DND-41 (cell line): Measurements from ENCODE around the gene FAM83E.
A peak's percentile ranks its signal among the peaks of the same experiment; 100 is the strongest.

Source experiments
- ATAC-seq: fragments of 200-7000 bp; cut with Tn5 transposase; 3 replicates; pipeline ENCODE4 v1.9.1; 2021; ENCODE audit warnings: low read depth; ENCODE audit not compliant: insufficient read depth
- DNase-seq: peaks from one replicate; pipeline ENCODE4 v3.0.0-alpha.2; 2020
- H2AFZ ChIP-seq: 2 replicates; pipeline ENCODE4 v1.6.0; 2012; ENCODE audit warnings: low read depth, low read length
- H3K27ac ChIP-seq: 2 replicates; pipeline ENCODE4 v1.5.1; 2012; ENCODE audit warnings: low read length, inconsistent platforms
- H3K27me3 ChIP-seq: fragments of 200-600 bp; sonication (generic); 2 replicates; pipeline ENCODE4 v1.6.0; 2012; ENCODE audit warnings: low read length, mild to moderate bottlenecking, inconsistent platforms; ENCODE audit not compliant: insufficient read depth, poor library complexity
- H3K36me3 ChIP-seq: 2 replicates; pipeline ENCODE4 v1.5.1; 2012; ENCODE audit warnings: low read length, inconsistent platforms; ENCODE audit not compliant: insufficient read depth
- H3K4me1 ChIP-seq: 2 replicates; pipeline ENCODE4 v1.5.1; 2012; ENCODE audit warnings: mild to moderate bottlenecking, low read length; ENCODE audit not compliant: insufficient read depth
- H3K4me2 ChIP-seq: 2 replicates; pipeline ENCODE4 v1.6.0; 2012; ENCODE audit warnings: mild to moderate bottlenecking, moderate library complexity, low read length, inconsistent platforms; ENCODE audit not compliant: insufficient read depth
- H3K4me3 ChIP-seq, 2 experiments: fragments of 200-600 bp in 1 of 2; shearing (Covaris generic) in 1 of 2; 2 replicates each; pipeline ENCODE4 v1.5.1; 2012 to 2016; ENCODE audit warnings: inconsistent platforms in 2 of 2, low read length in 2 of 2, mild to moderate bottlenecking in 2 of 2, low read depth in 1 of 2, moderate library complexity in 1 of 2
- H3K79me2 ChIP-seq: 2 replicates; pipeline ENCODE4 v1.6.0; 2012; ENCODE audit warnings: low read length, inconsistent platforms; ENCODE audit not compliant: insufficient read depth
- H3K9ac ChIP-seq: 2 replicates; pipeline ENCODE4 v1.6.0; 2012; ENCODE audit warnings: low read depth, mild to moderate bottlenecking, inconsistent platforms, low read length, moderate library complexity
- H3K9me3 ChIP-seq: 2 replicates; pipeline ENCODE4 v1.5.1; 2012; ENCODE audit warnings: low read length, moderate library complexity, mild to moderate bottlenecking, inconsistent platforms; ENCODE audit not compliant: insufficient read depth, severe bottlenecking
- H4K20me1 ChIP-seq: 2 replicates; pipeline ENCODE4 v1.6.0; 2012; ENCODE audit warnings: low read length; ENCODE audit not compliant: insufficient read depth
- EZH2 ChIP-seq: IDR thresholded peaks from 3 replicates; pipeline ENCODE4 v1.6.1; 2012; ENCODE audit warnings: borderline replicate concordance, low read depth, mild to moderate bottlenecking, moderate library complexity, low read length, inconsistent platforms; ENCODE audit not compliant: severe bottlenecking
- TF ChIP-seq, protein P1 (sequence below): IDR thresholded peaks from 2 replicates; pipeline ENCODE4 v1.5.1; 2012; ENCODE audit warnings: borderline replicate concordance, low read length, moderate library complexity, mild to moderate bottlenecking; ENCODE audit not compliant: poor library complexity, severe bottlenecking; ENCODE audit errors: extremely low read depth

Gene FAM83E

DNA sequence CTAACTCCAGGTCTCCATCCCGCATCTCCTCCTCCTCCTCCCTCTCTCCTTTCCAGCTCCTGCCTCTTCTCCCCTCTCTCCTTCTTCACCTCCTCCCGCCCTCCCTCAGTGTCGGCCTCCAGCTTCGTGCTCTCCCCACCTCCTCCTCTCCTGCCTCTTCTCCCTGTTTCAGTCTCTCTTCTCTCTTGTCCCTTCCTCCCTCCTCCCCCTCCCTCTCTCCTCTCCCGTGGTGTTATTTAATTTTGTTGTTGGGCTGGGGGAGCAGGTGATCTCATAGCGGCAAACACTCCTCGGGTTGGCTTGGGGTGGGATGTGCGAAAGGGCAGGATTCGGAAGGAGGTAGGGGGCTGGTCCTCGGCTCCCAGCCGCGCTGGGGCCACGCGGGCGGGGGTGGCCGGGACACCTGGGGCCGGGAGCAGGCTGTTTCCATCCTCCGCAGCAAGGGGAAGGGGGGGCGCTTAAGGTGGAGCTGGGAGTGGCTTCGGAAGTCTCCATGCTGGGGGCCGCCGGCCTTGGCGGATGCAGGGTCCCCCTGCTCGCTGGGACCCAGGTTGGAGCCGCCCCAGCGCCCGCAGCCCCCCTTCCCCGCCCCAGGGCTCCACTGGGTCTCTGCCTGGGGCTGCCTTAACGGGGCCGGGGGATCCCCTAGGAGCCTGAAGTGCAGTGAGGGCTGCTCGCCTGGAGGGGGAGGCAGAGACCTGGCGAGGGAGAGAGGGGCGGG lies 31.3 kb upstream of the FAM83E start, which contains the start of gene CA11:
CA11 (minus strand) TSS at position 187 of the 721 bp plus-strand sequence. CDS start 555 bp downstream, outside the sequence.
- DNase-seq (peak; percentile 96), ATAC-seq (peak; percentile 85)
- H2AFZ ChIP-seq: peak within 1 kb of the TSS; percentile 78
- peak within 1 kb of the TSS; percentile 11 to 54; a peak in 3 of 4 replicates for H3K4me3 ChIP-seq
- H3K4me1 ChIP-seq: peaks cover 45% of the 10 kb centered on the region
- H3K36me3 ChIP-seq: no peaks in the 10 kb centered on the region
- TF ChIP-seq EZH2: no peak
- TF ChIP-seq, protein P1, sequence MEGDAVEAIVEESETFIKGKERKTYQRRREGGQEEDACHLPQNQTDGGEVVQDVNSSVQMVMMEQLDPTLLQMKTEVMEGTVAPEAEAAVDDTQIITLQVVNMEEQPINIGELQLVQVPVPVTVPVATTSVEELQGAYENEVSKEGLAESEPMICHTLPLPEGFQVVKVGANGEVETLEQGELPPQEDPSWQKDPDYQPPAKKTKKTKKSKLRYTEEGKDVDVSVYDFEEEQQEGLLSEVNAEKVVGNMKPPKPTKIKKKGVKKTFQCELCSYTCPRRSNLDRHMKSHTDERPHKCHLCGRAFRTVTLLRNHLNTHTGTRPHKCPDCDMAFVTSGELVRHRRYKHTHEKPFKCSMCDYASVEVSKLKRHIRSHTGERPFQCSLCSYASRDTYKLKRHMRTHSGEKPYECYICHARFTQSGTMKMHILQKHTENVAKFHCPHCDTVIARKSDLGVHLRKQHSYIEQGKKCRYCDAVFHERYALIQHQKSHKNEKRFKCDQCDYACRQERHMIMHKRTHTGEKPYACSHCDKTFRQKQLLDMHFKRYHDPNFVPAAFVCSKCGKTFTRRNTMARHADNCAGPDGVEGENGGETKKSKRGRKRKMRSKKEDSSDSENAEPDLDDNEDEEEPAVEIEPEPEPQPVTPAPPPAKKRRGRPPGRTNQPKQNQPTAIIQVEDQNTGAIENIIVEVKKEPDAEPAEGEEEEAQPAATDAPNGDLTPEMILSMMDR: peak; percentile 100
- H4K20me1 ChIP-seq: no peaks in the 10 kb centered on the region
- H3K9me3 ChIP-seq: no peaks in the 10 kb centered on the region
- no peaks in the 10 kb centered on the region for H3K79me2 ChIP-seq
- H3K9ac ChIP-seq: peak within 1 kb of the TSS; percentile 54
- H3K4me2 ChIP-seq: peak within 1 kb of the TSS; percentile 70
- H3K27ac ChIP-seq: peak within 1 kb of the TSS; percentile 73
- no peaks in the 10 kb centered on the region for H3K27me3 ChIP-seq

DNA sequence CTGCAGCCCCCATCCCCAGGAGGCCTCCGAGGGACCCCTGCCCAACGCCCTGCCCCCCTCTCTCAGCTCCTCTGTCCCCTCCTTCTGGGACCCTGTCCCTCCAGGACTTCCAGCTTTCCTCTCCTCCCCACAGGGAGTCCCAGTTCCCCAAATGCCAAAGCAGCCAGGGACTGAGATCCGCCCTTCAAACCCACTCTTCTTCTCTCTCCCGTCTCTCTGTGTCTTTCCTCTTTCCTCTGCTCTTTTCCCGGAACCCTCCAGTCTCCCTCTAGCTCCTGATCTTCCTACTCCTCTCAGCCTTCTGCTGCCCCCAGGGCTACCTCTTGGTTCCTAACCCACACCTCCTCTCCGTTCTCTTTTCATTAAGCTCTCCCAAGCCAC lies 30.7 kb upstream of the FAM83E start:
- DNase-seq: no peak

DNA sequence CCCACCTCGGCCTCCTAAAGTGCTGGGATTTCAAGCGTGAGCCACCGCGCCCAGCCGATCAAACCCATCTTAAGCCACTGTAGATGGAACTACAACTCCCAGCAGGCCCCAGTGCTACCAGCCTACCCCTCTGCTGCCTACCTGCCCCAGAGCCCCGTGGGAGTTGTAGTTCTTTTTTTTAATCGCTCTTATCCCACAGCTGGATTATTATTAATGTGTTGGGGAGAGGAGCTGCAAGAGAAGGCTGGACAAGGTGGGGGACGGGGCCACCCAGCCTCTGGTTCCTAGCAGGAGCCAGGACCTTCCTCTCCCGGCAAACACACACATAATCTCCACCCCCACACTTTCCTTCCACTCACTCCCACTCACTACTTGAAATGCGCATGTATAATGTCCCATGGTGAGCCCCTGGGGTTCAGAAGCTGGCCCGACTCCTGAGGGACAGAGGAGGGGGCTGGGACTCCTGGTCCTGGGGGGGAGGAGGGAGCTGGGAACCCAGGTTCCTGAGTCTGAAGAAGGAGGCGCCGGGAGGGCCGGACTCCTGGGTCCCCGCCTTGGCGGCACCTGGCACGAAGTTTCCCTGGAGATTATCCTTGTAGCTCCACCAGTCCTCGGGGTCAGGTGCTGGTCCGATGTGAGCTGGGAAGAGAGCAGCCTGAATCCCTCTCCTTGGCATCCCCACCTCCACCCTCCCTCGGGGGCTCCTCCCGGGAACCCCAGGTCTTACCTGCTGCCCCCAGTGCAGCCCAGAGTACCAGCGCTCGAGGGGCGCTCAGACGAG lies 30.2 kb upstream of the FAM83E start:
- Histone ChIP-seq H3K79me2 (no peaks in the 10 kb centered on the region), H3K27ac (no peak overlapping the region; the same call in 1 of the 2 replicates), H2AFZ (peak overlapping the region; percentile 78; the same call in 1 of the 2 replicates), H3K9ac (peak overlapping the region; percentile 54; the same call in 1 of the 2 replicates), H3K4me1 (peaks cover 45% of the 10 kb centered on the region), H3K9me3 (no peaks in the 10 kb centered on the region), H3K36me3 (no peaks in the 10 kb centered on the region), H4K20me1 (no peaks in the 10 kb centered on the region), H3K27me3 (no peaks in the 10 kb centered on the region), H3K4me2 (peak overlapping the region; percentile 70), H3K4me3 (no peak overlapping the region; a peak in 1 of 4 replicates)
- ATAC-seq: peak; percentile 57
- peak; percentile 71 for DNase-seq
- TF ChIP-seq, protein P1: no peak
- no peak for TF ChIP-seq EZH2

More for the DNA sequence above, 30.7 kb upstream of the FAM83E start:
- no peak for ATAC-seq
- H3K36me3 ChIP-seq: no peaks in the 10 kb centered on the region
- H3K79me2 ChIP-seq: no peaks in the 10 kb centered on the region
- H3K27ac ChIP-seq: peak overlapping the region; percentile 55
- no peak for TF ChIP-seq EZH2
- TF ChIP-seq, protein P1: no peak
- H3K4me2 ChIP-seq: peak overlapping the region; percentile 70
- H3K4me1 ChIP-seq: peaks cover 45% of the 10 kb centered on the region
- peak overlapping the region; percentile 54 for H3K9ac ChIP-seq
- no peaks in the 10 kb centered on the region for H3K27me3 ChIP-seq
- no peaks in the 10 kb centered on the region for H4K20me1 ChIP-seq
- H3K9me3 ChIP-seq: no peaks in the 10 kb centered on the region
- peak overlapping the region in 1 of 2 experiments; percentile 54; a peak in 3 of 4 replicates for H3K4me3 ChIP-seq
- H2AFZ ChIP-seq: peak overlapping the region; percentile 78
